H7 (cell line): ENCODE measurements around the gene CYP4F2. TPM values are rescaled to one million over a fixed set of nuclear protein-coding genes. Genes with fewer than 3 reads are reported as not detected.
A peak's percentile ranks its signal among the peaks of the same experiment; 100 is the strongest.
"Not testable (repeated sequence)": the region's sequence is repeated elsewhere in the genome, so short reads cannot be mapped to it uniquely, and the experiment has no call there.

Source experiments
- DNase-seq: peaks from one replicate; pipeline ENCODE4 v3.0.0; 2012
- H3K27me3 ChIP-seq: 2 replicates; pipeline ENCODE4 v1.6.0; 2011; ENCODE audit warnings: mild to moderate bottlenecking, low read length; ENCODE audit not compliant: control insufficient read depth, insufficient read depth
- H3K36me3 ChIP-seq: replicated peaks from 2 replicates; pipeline ENCODE4 v1.5.1; 2011; ENCODE audit warnings: low read length; ENCODE audit not compliant: control insufficient read depth, insufficient read depth
- H3K4me3 ChIP-seq: 2 replicates; pipeline ENCODE4 v1.5.1; 2011; ENCODE audit warnings: low read depth, mild to moderate bottlenecking, control low read depth, low read length, moderate library complexity; ENCODE audit not compliant: insufficient read depth
- total RNA-seq: library from RNA; depleted of rRNA; stranded (reverse); fragments of >200 nt; shearing (Covaris generic); gene quantifications from 2 replicates; pipeline ENCODE4 v1.2.3, GENCODE V29; 2014

The CYP4F2 gene
- total RNA-seq, 1 experiment from 2014 or later = not detected

DNA sequence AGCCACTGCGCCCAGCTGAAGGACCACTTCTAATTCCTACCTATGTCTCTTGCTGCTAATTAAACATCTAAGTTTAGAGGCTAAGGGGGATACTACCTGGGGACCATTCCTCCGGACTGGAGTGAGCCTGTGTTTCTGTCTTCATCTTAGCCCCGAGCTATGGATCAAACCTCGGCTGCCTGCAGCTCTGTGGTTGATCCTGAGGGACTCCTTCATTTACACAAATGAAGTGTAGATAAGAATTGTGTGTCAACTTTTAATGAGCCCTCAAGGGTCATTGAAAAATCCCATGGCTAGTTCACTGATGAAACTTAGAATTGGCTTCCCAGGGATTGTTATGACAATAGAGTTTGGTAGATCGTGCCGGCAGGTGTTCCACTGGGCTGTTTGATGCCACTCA is 51.0 kb downstream of the CYP4F2 start:
- no peak for DNase-seq
- no peaks in the 10 kb centered on the region for H3K27me3 ChIP-seq
- H3K36me3 ChIP-seq = no peaks in the 10 kb centered on the region
- no peak overlapping the region for H3K4me3 ChIP-seq

DNA sequence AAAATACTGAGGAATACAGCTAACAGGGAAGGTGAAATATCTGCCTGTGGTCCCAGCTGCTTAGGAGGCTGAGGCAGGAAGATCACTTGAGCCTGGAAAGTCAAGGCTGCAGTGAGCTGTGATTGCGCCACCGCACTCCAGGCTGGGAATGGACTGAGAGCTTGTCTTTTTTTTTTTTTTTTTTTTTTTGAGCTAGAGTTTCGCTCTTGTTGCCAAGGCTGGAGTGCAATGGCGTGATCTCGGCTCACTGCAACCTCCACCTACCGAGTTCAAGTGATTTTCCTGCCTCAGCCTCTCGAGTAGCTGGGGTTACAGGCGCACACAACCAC is 54.0 kb downstream of the CYP4F2 start:
- not testable (repeated sequence) for H3K36me3 ChIP-seq, H3K4me3 ChIP-seq, H3K27me3 ChIP-seq, DNase-seq

DNA sequence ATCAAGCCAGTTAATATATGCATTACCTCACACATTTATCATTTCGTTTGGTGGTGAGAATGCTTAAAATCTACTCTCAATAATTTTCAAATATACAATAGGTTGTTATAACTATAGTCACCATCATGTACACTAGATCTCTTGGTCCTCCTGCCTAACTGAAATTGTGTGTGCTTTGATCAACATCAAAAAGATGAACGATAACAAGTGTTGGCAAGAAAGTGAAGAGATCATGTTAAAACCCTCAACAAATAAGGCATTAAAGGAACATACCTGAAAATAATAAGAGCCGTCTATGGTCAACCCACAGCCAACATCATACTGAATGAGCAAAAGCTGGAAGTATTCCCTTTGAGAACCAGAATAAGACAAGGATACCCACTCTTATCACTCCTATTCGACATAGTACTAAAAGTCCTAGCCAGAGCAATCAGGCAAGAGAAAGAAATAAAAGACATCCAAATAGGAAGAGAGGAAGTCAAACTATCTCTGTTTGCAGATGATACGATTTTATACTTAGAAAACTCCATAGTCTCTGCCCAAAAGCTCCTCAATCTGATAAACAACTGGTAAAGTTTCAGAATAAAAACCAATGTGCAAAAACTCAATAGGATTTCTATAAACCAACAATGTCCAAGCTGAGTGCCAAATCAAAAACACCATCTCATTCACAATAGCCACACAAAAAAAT is 54.5 kb downstream of the CYP4F2 start:
- DNase-seq = no peak

DNA sequence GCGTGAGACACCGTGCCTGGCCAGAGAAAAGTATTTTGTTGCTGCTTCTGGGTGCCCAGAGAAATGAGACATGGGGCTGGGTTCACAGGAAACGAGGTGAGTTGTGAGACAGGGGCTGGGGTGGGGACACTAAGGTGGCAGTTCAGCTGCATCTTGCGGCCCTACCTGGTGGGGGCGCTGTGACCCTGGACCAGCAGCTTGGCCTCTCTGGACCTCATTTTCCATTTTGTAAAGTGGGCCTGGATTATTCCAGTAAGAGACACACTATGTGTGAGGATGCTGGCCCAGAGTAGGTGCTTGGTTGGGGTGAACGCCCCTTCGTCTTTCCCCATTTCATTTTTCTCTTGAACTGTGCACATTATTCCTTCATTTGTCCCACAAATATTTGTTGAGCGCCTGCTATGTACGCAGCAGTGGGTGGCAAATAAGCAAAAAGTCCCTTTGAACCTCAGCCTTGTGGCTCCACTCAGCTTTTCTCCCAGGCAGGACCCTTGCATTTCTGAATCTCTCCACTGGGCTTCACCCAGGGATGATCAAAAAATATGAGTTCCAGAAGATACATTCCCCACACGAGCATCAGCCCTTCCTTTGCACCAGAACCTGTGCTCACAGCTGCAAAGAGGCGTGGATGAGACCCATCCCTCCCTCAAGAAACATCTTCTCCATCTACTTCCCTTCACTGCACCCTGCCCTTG is 55.9 kb downstream of the CYP4F2 start:
- H3K36me3 ChIP-seq = no peaks in the 10 kb centered on the region
- DNase-seq = no peak
- no peaks in the 10 kb centered on the region for H3K27me3 ChIP-seq
- no peak overlapping the region for H3K4me3 ChIP-seq

More for the DNA sequence above, 54.5 kb downstream of the CYP4F2 start:
- Histone ChIP-seq H3K4me3 (no peak overlapping the region), H3K27me3 (no peaks in the 10 kb centered on the region), H3K36me3 (no peaks in the 10 kb centered on the region)

DNA sequence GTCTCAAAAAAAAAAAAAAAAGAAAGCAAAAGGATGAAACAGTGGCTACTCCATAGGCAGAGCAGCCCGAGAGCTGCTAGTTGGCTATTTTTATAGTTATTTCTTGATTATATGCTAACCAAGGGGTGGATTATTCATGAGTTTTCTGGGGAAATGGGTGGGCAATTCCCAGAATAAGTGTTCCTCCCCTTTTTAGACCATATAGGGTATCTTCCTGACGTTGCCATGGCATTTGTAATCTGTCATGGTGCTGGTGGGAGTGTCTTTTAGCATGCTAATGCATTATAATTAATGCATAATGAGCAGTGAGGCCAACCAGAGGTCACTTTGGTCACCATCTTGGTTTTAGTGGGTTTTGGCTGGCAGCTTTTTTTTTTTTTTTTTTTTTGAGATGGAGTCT is 57.0 kb downstream of the CYP4F2 start:
- H3K27me3 ChIP-seq = no peaks in the 10 kb centered on the region

DNA sequence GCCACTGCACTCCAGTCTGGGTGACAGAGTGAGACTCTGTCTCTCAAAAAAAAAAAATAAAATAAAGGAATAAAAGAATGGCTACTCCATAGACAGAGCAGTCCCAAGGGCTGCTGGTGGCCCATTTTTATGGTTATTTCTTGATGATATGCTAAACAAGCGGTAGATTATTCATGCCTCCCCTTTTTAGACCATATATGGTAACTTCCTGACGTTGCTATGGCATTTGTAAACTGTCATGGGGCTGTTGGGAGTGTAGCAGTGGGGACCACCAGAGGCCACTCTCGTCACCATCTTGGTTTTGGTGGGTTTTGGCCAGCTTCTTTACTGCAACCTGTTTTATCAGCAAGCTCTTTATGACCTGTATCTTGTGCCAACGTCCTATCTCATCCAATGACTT is 58.0 kb downstream of the CYP4F2 start:
- H3K27me3 ChIP-seq = not testable (repeated sequence)

More for the DNA sequence above, 57.0 kb downstream of the CYP4F2 start:
- no peak for DNase-seq
- Histone ChIP-seq H3K4me3 (no peak overlapping the region), H3K36me3 (no peaks in the 10 kb centered on the region)

DNA sequence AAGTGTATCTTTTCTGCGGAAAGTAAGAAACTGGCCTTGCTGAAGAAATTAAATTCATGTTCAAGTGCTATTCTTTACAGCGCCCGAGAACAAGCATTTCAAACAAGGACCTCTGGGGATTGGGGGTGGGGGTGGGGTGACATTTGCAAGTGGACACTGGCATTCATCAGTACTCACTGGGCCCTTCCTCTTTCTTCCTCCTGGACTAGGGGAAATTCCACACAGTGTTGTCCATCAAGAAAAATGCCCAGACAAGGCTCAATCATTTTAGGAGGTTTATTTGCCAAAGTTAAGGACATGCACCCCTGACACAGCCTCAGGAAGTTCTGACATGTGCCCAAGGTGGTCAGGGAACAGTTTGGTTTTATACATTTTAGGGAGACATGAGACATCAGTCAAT is 59.5 kb downstream of the CYP4F2 start:
- DNase-seq = no peak
- H3K36me3 ChIP-seq = no peaks in the 10 kb centered on the region
- no peak overlapping the region for H3K4me3 ChIP-seq
- no peaks in the 10 kb centered on the region for H3K27me3 ChIP-seq

More for the DNA sequence above, 58.0 kb downstream of the CYP4F2 start:
- not testable (repeated sequence) for H3K4me3 ChIP-seq, H3K36me3 ChIP-seq, DNase-seq

DNA sequence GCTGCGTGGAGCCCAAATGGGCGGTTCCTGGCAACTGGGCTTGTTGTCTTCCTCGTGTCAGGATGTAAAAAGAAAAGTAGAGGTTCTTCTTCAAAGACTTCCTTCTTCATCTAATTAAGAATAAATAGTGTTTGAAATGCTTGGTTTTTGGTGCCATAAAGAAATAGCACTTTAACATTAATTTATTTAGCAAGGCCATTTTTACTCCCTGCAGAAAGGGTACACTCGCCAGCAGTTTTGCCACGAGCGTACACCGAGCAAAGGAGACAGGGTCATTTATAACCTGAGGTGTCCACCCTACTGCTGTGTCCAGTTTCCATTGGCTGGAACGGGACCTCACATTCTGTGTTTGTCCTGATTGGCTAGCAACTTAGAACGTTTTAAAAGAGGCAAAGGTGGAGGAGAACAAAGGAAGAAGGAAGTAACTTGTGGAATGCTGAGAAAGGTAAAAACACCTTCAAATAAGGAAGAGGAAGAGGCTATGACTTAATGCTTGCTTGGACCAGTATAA is 60.6 kb downstream of the CYP4F2 start:
- no peaks in the 10 kb centered on the region for H3K36me3 ChIP-seq
- DNase-seq = no peak
- no peaks in the 10 kb centered on the region for H3K27me3 ChIP-seq
- H3K4me3 ChIP-seq = no peak overlapping the region

DNA sequence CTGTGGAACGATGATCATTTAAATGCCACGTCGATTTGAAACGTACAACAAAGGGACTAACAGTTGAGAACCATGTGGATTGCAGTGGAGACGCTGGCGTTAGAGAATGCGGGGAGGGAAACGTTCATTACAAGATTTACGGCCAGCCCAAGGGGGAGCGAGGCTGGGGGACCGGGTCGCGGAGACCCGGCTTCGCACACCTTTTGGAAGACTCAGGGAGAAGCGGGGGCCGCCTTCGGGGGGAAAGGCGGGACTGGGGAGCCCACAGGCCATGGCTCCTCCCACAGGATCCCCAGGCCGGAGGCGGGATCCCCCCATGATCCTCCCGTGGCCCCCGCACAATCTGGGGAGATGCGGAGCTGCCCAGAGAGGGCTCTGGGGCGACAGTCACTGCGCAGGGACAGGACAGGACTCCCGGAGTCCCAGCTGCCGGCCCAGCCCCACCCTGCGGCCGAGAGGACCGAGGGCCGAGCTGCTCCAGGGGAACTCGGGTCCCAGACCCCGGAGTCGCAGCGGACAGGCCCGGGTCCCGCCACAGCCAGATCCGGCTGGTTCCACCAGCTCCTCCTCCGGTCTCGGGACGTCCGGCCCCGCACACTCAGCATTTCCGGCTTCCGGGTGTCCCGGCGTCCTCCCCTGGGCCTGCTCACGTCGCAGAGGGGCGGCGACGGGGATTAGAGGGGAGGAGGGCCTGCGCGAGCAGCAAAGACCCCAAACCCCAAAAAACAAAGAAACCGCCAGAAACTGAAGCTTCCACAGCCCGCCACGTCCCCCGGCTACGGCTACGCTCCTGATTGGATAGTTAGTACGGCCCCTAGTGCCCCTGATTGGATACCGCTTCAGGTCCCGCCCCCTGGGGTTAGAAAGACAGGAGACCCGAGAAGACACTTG is 61.3 kb downstream of the CYP4F2 start:
- H3K36me3 ChIP-seq = no peaks in the 10 kb centered on the region
- peak; percentile 21 for DNase-seq
- no peaks in the 10 kb centered on the region for H3K27me3 ChIP-seq
- no peak overlapping the region for H3K4me3 ChIP-seq

DNA sequence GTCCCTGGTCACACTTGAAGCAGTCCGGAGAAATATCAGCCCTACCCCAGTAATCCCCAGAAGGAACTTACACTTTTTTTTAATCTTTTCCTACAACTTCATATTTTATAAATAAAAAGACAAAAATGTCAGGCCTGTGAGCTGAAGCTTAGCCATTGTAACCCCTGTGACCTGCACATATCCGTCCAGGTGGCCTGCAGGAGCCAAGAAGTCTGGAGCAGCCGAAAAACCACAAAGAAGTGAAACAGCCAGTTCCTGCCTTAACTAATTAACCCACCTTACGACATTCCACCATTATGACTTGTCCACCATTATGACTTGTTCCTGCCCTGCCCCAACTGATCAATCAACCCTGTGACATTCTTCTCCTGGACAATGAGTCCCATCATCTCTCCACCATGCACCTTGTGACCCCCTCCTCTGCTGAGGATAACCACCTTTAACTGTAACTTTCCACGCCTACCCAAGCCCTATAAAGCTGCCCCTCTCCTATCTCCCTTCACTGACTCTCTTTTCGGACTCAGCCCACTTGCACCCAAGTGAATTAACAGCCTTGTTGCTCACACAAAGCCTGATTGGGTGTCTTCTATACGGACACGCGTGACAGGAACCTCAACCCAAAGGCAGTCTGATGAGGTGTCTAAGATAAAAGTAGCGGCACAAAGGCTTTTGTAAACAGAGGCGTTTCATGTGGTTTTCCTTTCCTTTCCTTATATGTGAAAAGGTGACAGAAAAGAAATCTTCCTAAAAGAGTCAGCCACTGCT is 62.1 kb downstream of the CYP4F2 start:
- DNase-seq, H3K4me3 ChIP-seq, H3K36me3 ChIP-seq, H3K27me3 ChIP-seq: not testable (repeated sequence)

DNA sequence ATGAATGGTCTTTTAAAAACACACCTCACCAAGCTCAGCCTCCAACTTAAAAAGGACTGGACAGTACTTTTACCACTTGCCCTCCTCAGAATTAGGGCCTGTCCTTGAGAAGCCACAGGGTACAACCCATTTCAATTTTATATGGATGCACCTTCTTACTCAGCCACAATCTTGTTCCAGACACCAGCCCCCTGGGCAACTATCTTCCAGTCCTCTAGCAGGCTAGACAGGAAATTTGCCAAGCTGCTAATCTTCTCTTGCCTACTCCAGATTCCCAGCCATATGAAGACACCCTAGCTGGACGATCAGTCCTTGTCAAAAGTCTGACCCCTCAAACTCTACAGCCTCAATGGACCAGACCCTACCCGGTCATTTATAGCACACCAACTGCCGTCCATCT is 63.6 kb downstream of the CYP4F2 start:
- not testable (repeated sequence) for H3K4me3 ChIP-seq, DNase-seq, H3K27me3 ChIP-seq, H3K36me3 ChIP-seq

DNA sequence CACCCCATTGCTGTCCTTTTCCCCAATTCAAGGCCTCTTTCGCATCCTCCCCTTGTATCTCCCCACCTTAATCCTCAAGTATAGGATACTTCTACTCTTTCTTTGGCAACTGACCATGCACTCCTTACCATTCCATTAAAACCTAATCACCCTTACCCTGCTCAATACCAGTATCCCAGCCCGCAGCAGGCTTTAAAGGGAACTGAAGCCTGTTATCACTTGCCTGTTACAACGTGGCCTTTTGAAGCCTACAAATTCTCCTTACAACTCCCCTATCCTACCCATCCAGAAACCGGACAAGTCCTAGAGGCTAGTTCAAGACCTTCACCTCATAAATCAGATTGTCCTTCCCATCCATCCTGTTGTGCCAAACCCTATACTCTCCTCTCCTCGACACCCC is 66.2 kb downstream of the CYP4F2 start:
- Histone ChIP-seq H3K27me3 (no peaks in the 10 kb centered on the region), H3K36me3 (no peaks in the 10 kb centered on the region), H3K4me3 (no peak overlapping the region)
- no peak for DNase-seq

DNA sequence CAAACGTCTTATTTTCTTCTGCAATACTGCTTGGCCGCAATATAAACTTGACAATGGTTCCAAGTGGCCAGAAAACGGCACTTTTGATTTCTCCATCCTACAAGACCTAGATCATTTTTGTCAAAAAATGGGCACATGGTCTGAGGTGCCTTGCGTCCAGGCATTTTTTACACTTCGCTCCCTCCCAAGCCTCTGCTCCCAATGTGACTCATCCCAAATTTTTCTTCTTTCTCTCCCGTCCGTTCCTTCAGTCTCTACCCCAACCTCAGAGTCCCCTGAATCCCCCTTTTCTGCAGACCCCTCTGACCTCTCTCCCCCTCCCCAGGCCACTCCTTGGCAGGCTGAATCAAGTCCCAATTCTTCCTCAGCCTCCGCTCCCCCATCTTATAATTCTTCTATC is 68.1 kb downstream of the CYP4F2 start:
- H3K4me3 ChIP-seq = no peak overlapping the region
- DNase-seq = no peak
- H3K27me3 ChIP-seq = no peaks in the 10 kb centered on the region
- H3K36me3 ChIP-seq = no peaks in the 10 kb centered on the region

DNA sequence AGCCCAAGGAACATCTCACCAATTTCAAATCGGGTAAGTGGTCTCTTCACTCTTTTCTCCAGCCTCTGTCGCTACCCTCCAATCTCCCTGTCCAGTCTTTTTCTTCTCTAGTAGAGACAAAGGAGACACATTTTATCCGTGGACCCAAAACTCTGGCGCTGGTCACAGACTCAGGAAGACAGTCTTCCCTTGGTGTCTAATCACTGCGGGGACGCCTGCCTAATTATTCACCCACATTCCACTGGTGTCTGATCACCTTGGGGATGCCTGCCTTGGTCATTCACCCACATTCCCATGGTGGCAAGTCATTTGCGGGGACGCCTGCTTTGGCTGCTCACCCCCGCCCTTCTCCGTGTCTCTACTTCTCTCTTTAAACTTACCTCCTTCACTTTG is 68.6 kb downstream of the CYP4F2 start:
- Histone ChIP-seq H3K36me3 (no peaks in the 10 kb centered on the region), H3K27me3 (no peaks in the 10 kb centered on the region), H3K4me3 (no peak overlapping the region)
- DNase-seq = no peak
